Esophagus muscularis mucosa (tissue), 4 donors: ENCODE results near the gene PBX3.

Source experiments
- EP300 ChIP-seq: sonication (generic); formaldehyde crosslinking; IDR thresholded peaks from one replicate; pipeline ENCODE4 v1.6.1; 2017; ENCODE audit warnings: antibody characterized with exemption
- POLR2A ChIP-seq: fragments of 450-650 bp; IDR thresholded peaks from one replicate; pipeline ENCODE4 v1.6.1; 2017; ENCODE audit warnings: antibody characterized with exemption, moderate library complexity, mild to moderate bottlenecking, low read depth
- POLR2AphosphoS5 ChIP-seq, 2 donors: sonication (generic); formaldehyde crosslinking; IDR thresholded peaks; one replicate each; pipeline ENCODE4 v1.6.1; 2017; ENCODE audit warnings: antibody characterized with exemption in 2 of 2
- TF ChIP-seq, protein P1 (sequence below), 3 experiments: fragments of 200-600 bp in 2 of 3; fragments of 450-650 bp in 1 of 3; sonication (generic) in 2 of 3; IDR thresholded peaks; one replicate each; pipeline ENCODE4 v1.5.1; 2017 to 2019; ENCODE audit warnings: antibody characterized with exemption in 3 of 3, mild to moderate bottlenecking in 2 of 3, moderate library complexity in 1 of 3

DNA sequence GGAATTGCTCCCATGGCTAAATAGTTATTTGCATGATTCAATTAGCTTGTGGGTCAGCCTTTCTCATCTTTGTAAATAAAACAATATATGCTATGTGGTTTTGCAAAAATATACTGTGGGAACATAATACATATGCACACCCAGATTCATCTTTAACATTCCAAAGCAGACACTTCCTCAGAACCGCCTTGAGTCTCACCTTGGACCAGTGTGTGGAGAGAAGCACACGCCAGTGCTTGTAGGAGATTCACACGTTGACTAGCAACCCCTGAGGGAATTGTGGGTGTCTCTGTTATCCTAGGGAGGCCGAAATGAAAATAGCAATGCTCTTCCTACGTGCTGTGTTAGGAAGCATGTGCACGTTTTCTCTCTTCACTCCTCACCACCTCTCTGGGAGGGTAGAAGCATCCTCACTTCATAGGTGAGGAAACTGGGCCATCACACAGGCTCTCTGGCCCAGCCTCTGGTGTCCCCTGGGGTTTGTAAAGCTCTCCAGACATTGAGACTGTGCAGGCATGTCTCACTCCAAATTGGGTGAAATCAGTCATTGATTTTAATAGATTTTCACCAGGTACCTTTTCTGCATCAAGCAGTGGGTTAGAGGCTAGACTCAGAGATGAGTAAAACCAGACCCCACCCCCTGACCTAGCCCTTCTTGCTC lies 221.7 kb downstream of the PBX3 start:
- TF ChIP-seq POLR2AphosphoS5 (IDR thresholded peaks at IDR 0.05) (no peak), POLR2A (no peak), EP300 (no peak)
- TF ChIP-seq, protein P1, sequence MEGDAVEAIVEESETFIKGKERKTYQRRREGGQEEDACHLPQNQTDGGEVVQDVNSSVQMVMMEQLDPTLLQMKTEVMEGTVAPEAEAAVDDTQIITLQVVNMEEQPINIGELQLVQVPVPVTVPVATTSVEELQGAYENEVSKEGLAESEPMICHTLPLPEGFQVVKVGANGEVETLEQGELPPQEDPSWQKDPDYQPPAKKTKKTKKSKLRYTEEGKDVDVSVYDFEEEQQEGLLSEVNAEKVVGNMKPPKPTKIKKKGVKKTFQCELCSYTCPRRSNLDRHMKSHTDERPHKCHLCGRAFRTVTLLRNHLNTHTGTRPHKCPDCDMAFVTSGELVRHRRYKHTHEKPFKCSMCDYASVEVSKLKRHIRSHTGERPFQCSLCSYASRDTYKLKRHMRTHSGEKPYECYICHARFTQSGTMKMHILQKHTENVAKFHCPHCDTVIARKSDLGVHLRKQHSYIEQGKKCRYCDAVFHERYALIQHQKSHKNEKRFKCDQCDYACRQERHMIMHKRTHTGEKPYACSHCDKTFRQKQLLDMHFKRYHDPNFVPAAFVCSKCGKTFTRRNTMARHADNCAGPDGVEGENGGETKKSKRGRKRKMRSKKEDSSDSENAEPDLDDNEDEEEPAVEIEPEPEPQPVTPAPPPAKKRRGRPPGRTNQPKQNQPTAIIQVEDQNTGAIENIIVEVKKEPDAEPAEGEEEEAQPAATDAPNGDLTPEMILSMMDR (IDR thresholded peaks at IDR 0.05), result no peak
